HepG2 (cell line): ENCODE measurements around the gene SHQ1. TPM values are rescaled to one million over a fixed set of nuclear protein-coding genes. Genes with fewer than 3 reads are reported as not detected.

Source experiments
- ATF7-NPFF ChIP-seq: sonication (generic); formaldehyde crosslinking; IDR thresholded peaks from 2 replicates; pipeline ENCODE4 v1.8.1; 2023; ENCODE audit warnings: mild to moderate bottlenecking, low read depth, missing genetic modification reagents, moderate library complexity
- CBX2 ChIP-seq, 2 experiments: fragments of 200-600 bp in 1 of 2; sonication (generic); formaldehyde crosslinking in 1 of 2; IDR thresholded peaks; 2 replicates each; pipeline versions ENCODE4 v1.7.0 to v1.8.1; 2018 to 2022; ENCODE audit warnings: low read depth in 2 of 2, low read length in 1 of 2, mild to moderate bottlenecking in 1 of 2, missing genetic modification reagents in 1 of 2
- DNMT3B ChIP-seq: conservative IDR thresholded peaks from 2 replicates; pipeline ENCODE4 v1.6.1; 2016; ENCODE audit warnings: missing biosample characterization, control low read depth
- KDM3A ChIP-seq: IDR thresholded peaks from 2 replicates; pipeline ENCODE4 v1.6.1; 2018; ENCODE audit warnings: low read depth, missing compliant biosample characterization
- KMT2A ChIP-seq: sonication (generic); formaldehyde crosslinking; IDR thresholded peaks from 2 replicates; pipeline ENCODE4 v1.4.0; 2020; ENCODE audit warnings: missing genetic modification reagents
- MLLT10 ChIP-seq: sonication (generic); formaldehyde crosslinking; IDR thresholded peaks from 2 replicates; pipeline ENCODE4 v1.4.0; 2020; ENCODE audit warnings: missing genetic modification reagents
- NCOA2 ChIP-seq: sonication (generic); formaldehyde crosslinking; IDR thresholded peaks from 2 replicates; pipeline ENCODE4 v1.8.0; 2022; ENCODE audit warnings: inconsistent platforms
- NFATC3 ChIP-seq: sonication (generic); formaldehyde crosslinking; IDR thresholded peaks from 2 replicates; pipeline ENCODE4 v1.5.1; 2020; ENCODE audit warnings: mild to moderate bottlenecking, missing genetic modification reagents
- NONO ChIP-seq, 2 experiments: fragments of 450-650 bp in 1 of 2; sonication (generic) in 1 of 2; formaldehyde crosslinking in 1 of 2; IDR thresholded peaks in 1 of 2; conservative IDR thresholded peaks in 1 of 2; 2 replicates each; pipeline versions ENCODE4 v1.6.1 to v1.8.0; 2017 to 2022; ENCODE audit warnings: mild to moderate bottlenecking in 1 of 2, missing genetic modification reagents in 1 of 2, moderate library complexity in 1 of 2
- NPAS2 ChIP-seq: sonication (generic); formaldehyde crosslinking; IDR thresholded peaks from 2 replicates; pipeline ENCODE4 v1.8.0; 2022; ENCODE audit warnings: mild to moderate bottlenecking, missing genetic modification reagents, borderline replicate concordance
- PHF8 ChIP-seq: sonication (generic); formaldehyde crosslinking; IDR thresholded peaks from 2 replicates; pipeline ENCODE4 v1.5.0; 2020; ENCODE audit warnings: missing genetic modification reagents
- REPIN1 ChIP-seq: sonication (generic); formaldehyde crosslinking; IDR thresholded peaks from 2 replicates; pipeline ENCODE4 v1.8.0; 2022; ENCODE audit warnings: missing genetic modification reagents, low read depth, mild to moderate bottlenecking, borderline replicate concordance
- TCF7 ChIP-seq: sonication (generic); IDR thresholded peaks from 2 replicates; pipeline ENCODE4 v1.6.1; 2016; ENCODE audit warnings: antibody characterized with exemption, low read depth
- ZFP41 ChIP-seq: sonication (generic); formaldehyde crosslinking; IDR thresholded peaks from 2 replicates; pipeline ENCODE4 v1.4.0; 2020; ENCODE audit warnings: mild to moderate bottlenecking, missing genetic modification reagents, borderline replicate concordance
- ZNF205 ChIP-seq: IDR thresholded peaks from 2 replicates; pipeline ENCODE4 v1.6.1; 2018; ENCODE audit warnings: missing biosample characterization, missing genetic modification reagents
- ZNF253 ChIP-seq: sonication (generic); formaldehyde crosslinking; IDR thresholded peaks from 2 replicates; pipeline ENCODE4 v1.8.0; 2022; ENCODE audit warnings: mild to moderate bottlenecking, missing genetic modification reagents, borderline replicate concordance
- ZNF264 ChIP-seq: sonication (generic); formaldehyde crosslinking; IDR thresholded peaks from 2 replicates; pipeline ENCODE4 v1.4.0; 2020; ENCODE audit warnings: missing genetic modification reagents
- polyA plus RNA-seq, 8 experiments: library from polyadenylated mRNA; depleted of rRNA in 3 of 8; stranded (reverse) in 7 of 8; unstranded in 1 of 8; fragments of >200 nt; fragmentation: Illumina TruSeq in 4 of 8; extraction: Trizol in 4 of 8; gene quantifications; 2 replicates each; pipeline versions ENCODE4 v1.2.1 to v1.2.3, GENCODE V29; 2011 to 2016; ENCODE audit warnings: low read depth in 4 of 8, missing spikeins in 1 of 8, mixed read lengths in 1 of 8; ENCODE audit not compliant: insufficient read depth in 1 of 8
- total RNA-seq, 5 experiments: library from RNA; depleted of rRNA; stranded (reverse); fragments of >200 nt; fragmentation: Illumina TruSeq; extraction: Trizol; gene quantifications; 2 replicates each; pipeline ENCODE4 v1.2.3, GENCODE V29; 2016; ENCODE audit warnings: low read depth in 1 of 5
- TF ChIP-seq, protein P1 (sequence below), 2 experiments: IDR thresholded peaks; 2 replicates each; pipeline ENCODE4 v1.6.1; 2011 to 2012; ENCODE audit warnings: low read length in 2 of 2, borderline replicate concordance in 1 of 2, low read depth in 1 of 2, mild to moderate bottlenecking in 1 of 2, moderate library complexity in 1 of 2
- TF ChIP-seq, protein P2 (sequence below): sonication (generic); formaldehyde crosslinking; IDR thresholded peaks from 2 replicates; pipeline ENCODE4 v1.4.0; 2020; ENCODE audit warnings: missing genetic modification reagents, mild to moderate bottlenecking, borderline replicate concordance
- TF ChIP-seq, protein P3 (sequence below): sonication (generic); formaldehyde crosslinking; IDR thresholded peaks from 2 replicates; pipeline ENCODE4 v1.4.0; 2020; ENCODE audit warnings: mild to moderate bottlenecking, low read depth, missing genetic modification reagents
- TF ChIP-seq, protein P4 (sequence below), 2 experiments: sonication (generic) in 1 of 2; formaldehyde crosslinking in 1 of 2; IDR thresholded peaks; 2 replicates each; pipeline versions ENCODE4 v1.5.1 to v1.6.1; 2011 to 2020; ENCODE audit warnings: borderline replicate concordance in 1 of 2, low read depth in 1 of 2, low read length in 1 of 2, mild to moderate bottlenecking in 1 of 2, missing genetic modification reagents in 1 of 2, moderate library complexity in 1 of 2

The SHQ1 gene
- total and polyA plus RNA-seq, 2 of the 13 experiments (the other 11 are each of a cell fraction or from before 2014, with no cell fraction given), result 5.5 to 20.3 TPM

DNA sequence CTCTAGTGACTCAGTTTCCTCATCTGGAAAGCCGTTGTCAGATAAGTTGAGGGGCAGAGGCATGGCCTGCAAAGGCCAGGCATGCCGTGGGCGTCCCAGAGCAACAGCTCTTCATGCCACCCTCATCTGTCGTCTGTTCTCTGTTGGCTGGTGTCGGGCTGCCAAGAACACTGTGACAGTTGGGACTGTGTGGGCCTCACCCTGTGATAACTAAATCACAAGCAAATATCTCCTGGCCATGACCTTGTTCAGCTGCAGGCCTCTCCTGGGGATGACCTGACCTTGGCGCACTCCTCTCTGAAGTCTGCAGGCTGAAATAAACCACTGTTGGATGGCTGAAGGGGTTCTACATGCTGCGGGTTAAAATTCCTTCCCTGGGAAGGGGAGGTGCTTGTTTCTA is 145.9 kb downstream of the SHQ1 start (continued):
- no peak for TF ChIP-seq ZFP41
- TF ChIP-seq DNMT3B, result no peak
- TF ChIP-seq PHF8, result no peak
- no peak for TF ChIP-seq NFATC3
- TF ChIP-seq, protein P1, sequence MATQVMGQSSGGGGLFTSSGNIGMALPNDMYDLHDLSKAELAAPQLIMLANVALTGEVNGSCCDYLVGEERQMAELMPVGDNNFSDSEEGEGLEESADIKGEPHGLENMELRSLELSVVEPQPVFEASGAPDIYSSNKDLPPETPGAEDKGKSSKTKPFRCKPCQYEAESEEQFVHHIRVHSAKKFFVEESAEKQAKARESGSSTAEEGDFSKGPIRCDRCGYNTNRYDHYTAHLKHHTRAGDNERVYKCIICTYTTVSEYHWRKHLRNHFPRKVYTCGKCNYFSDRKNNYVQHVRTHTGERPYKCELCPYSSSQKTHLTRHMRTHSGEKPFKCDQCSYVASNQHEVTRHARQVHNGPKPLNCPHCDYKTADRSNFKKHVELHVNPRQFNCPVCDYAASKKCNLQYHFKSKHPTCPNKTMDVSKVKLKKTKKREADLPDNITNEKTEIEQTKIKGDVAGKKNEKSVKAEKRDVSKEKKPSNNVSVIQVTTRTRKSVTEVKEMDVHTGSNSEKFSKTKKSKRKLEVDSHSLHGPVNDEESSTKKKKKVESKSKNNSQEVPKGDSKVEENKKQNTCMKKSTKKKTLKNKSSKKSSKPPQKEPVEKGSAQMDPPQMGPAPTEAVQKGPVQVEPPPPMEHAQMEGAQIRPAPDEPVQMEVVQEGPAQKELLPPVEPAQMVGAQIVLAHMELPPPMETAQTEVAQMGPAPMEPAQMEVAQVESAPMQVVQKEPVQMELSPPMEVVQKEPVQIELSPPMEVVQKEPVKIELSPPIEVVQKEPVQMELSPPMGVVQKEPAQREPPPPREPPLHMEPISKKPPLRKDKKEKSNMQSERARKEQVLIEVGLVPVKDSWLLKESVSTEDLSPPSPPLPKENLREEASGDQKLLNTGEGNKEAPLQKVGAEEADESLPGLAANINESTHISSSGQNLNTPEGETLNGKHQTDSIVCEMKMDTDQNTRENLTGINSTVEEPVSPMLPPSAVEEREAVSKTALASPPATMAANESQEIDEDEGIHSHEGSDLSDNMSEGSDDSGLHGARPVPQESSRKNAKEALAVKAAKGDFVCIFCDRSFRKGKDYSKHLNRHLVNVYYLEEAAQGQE (IDR thresholded peaks at IDR 0.05; ENCODE audit: borderline replicate concordance in 1 of 2, low read depth in 1 of 2, low read length in 2 of 2), result peak in 1 of 2 experiments; percentile 13; a peak in 1 of 4 replicates
- TF ChIP-seq KMT2A (CRISPR knock-in tag), result no peak
- TF ChIP-seq, protein P2, sequence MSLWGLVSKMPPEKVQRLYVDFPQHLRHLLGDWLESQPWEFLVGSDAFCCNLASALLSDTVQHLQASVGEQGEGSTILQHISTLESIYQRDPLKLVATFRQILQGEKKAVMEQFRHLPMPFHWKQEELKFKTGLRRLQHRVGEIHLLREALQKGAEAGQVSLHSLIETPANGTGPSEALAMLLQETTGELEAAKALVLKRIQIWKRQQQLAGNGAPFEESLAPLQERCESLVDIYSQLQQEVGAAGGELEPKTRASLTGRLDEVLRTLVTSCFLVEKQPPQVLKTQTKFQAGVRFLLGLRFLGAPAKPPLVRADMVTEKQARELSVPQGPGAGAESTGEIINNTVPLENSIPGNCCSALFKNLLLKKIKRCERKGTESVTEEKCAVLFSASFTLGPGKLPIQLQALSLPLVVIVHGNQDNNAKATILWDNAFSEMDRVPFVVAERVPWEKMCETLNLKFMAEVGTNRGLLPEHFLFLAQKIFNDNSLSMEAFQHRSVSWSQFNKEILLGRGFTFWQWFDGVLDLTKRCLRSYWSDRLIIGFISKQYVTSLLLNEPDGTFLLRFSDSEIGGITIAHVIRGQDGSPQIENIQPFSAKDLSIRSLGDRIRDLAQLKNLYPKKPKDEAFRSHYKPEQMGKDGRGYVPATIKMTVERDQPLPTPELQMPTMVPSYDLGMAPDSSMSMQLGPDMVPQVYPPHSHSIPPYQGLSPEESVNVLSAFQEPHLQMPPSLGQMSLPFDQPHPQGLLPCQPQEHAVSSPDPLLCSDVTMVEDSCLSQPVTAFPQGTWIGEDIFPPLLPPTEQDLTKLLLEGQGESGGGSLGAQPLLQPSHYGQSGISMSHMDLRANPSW (CRISPR knock-in tag), result no peak
- no peak for TF ChIP-seq KDM3A (CRISPR knock-in tag)
- TF ChIP-seq ZNF253 (CRISPR knock-in tag), result no peak
- TF ChIP-seq ATF7-NPFF (CRISPR knock-in tag), result no peak
- no peak for TF ChIP-seq MLLT10 (CRISPR knock-in tag)
- TF ChIP-seq ZNF264, result no peak
- TF ChIP-seq, protein P3, sequence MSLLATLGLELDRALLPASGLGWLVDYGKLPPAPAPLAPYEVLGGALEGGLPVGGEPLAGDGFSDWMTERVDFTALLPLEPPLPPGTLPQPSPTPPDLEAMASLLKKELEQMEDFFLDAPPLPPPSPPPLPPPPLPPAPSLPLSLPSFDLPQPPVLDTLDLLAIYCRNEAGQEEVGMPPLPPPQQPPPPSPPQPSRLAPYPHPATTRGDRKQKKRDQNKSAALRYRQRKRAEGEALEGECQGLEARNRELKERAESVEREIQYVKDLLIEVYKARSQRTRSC, result no peak
- TF ChIP-seq REPIN1 (CRISPR knock-in tag), result peak; percentile 16; the same call in 1 of the 2 replicates
- TF ChIP-seq NONO (IDR thresholded peaks at IDR 0.05), result no peak
- 0 out of 2 replicates have a peak, but pooled peaks have one; percentile 25 for TF ChIP-seq NONO (CRISPR knock-in tag; conservative IDR thresholded peaks at IDR 0.05)
- no peak for TF ChIP-seq CBX2 (IDR thresholded peaks at IDR 0.05; ENCODE audit: low read depth, low read length)
- no peak for TF ChIP-seq CBX2 (CRISPR knock-in tag; IDR thresholded peaks at IDR 0.05; ENCODE audit: low read depth)
- TF ChIP-seq ZNF205, result peak; percentile 53; the same call in 1 of the 2 replicates
- peak; percentile 81 for TF ChIP-seq NCOA2 (CRISPR knock-in tag)
- no peak for TF ChIP-seq NPAS2
- TF ChIP-seq TCF7, result peak; percentile 49; the same call in 1 of the 2 replicates
- TF ChIP-seq, protein P4, sequence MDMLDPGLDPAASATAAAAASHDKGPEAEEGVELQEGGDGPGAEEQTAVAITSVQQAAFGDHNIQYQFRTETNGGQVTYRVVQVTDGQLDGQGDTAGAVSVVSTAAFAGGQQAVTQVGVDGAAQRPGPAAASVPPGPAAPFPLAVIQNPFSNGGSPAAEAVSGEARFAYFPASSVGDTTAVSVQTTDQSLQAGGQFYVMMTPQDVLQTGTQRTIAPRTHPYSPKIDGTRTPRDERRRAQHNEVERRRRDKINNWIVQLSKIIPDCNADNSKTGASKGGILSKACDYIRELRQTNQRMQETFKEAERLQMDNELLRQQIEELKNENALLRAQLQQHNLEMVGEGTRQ (IDR thresholded peaks at IDR 0.05; ENCODE audit: low read depth, low read length), result no peak
- TF ChIP-seq, protein P4 (CRISPR knock-in tag; IDR thresholded peaks at IDR 0.05; ENCODE audit: borderline replicate concordance), result no peak
